GM15510 (cell line): ENCODE results near the gene CYSRT1.

ENCODE experiments used
- POLR2A ChIP-seq: IDR thresholded peaks from 3 replicates; pipeline ENCODE4 v1.6.1; 2011; ENCODE audit warnings: borderline replicate concordance; ENCODE audit not compliant: insufficient read length; ENCODE audit errors: extremely low read depth

CYSRT1 gene

DNA sequence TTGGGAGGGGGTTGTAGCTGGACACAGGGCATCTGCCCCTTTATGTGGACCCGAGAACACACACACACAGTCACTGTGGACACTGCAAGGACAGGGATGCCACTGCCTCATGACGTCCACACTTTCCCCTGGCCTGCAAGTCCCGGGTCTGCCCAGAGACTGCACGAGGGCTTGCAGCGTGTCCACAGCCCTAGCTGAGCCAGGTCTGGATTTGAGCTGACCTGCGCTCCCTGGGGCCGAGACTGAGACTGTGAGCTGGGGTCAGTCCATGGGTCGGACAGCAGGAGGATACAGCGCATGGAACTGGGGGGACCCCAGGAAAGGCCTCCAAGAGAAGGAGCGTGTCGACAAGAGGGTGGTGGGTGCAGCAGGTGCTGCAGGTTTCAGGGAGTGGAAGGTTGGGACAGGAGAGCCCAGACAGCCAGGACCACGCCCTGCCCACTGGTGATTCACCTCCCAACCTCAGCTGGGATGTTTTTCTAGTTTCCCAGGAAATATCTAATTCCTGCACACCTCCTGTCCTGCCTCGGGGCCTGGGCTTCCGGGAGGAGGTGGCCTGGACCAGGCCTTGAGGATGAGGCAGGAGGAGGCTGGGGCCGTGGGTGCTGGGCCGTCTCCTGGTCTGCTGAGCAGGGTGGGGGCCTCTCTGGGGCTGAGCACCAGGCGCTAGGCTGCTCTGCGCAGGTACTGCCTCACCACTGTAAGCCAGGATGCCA, 1.5 kb downstream of the CYSRT1 start:
- TF ChIP-seq POLR2A: no peak

DNA sequence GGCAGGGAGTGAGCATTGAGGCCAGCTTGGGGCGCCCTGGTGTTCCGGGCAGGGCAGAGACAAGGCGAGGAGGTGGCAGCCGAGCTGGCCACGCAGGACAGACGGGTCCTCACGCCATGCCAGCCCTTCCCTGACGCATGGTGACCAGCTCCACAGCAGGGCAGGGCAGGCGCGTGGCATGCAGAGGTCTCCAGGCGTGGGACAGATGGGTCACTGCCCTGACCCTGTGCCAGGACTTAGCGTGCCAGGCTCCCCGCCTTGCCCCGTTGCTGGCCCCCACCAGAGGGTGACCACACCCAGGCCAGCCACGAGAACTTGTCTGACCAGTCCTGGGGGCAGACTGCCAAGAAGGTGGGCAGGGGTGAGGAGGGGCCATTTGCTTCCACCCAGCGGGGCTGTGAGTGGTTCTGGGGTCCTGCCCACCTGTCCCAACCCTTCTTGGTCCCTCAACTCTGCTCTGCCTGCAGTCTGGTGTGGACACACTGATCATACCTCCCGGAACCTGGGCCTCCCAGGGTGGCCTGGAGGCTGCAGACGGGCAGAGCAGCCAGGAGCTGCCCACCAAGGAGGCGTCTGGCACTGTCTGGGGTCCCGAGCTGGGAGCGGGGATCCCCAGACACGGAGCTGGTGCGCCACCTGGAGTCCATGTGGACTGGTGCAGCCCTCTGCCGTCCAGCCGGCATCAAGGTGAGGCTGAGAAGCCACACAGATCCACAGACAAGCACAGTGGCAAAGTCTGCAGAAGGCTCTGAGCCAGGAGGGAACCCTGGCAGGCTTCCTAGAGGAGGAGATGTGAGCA, 2.3 kb downstream of the CYSRT1 start, which contains the start of gene RNF224:
Gene RNF224, plus strand, starts transcription at position 449 of the 799 bp plus-strand sequence. CDS start 834 bp downstream, outside the sequence.
- TF ChIP-seq POLR2A: no peak

DNA sequence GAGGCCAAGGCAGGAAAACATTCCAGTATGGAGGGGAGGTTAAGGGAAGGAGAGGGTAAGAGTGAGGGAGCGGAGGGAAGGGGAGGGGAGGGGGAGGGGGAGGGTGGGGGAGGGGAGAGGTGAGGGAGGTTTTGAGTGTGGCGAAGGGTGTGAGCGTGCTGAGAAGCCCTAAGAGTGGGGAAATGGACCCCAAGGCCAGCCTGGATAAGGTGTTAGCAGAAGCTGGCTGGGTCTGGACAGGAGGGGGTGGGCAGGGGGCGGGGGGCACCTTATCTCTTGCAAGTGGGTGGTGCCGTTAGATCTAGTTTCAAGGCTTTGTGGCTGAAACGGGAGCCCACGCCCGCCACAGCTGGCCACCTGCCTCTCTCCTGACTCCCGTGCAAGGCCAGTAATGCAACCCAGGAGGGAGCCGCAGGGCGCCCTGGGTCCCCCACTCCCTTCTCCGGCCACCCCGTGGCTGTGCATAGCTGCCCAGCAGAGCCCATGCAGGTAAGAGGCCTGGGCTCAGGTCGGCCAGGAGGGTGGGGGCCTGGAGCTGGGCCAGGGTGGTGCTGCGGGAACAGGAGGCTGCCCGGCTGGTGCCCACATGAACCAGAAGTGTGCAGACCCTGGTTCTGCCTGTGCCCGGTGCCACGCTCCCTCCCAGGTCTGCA, 3.0 kb downstream of the CYSRT1 start:
- no peak for TF ChIP-seq POLR2A

DNA sequence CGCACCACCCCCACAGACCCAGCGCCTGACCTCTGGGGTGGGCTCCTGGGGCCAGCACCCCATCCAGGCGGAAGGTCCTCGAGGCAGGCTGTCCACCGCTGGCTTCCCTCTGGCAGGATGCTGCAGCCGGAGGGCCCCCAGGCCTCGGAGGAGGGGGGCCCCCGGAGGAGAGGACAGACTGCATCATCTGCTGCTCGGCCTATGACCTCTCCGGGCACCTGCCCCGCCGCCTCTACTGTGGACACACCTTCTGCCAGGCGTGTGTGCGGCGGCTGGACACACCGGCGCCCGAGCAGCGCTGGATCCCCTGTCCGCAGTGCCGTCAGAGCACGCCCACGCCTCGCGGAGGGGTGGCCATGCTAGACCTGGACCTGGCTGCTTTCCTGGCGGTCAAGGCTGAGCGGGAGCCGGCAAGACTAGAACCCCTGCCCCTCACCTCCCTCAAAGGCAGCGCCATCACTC, 3.6 kb downstream of the CYSRT1 start:
- no peak for TF ChIP-seq POLR2A

DNA sequence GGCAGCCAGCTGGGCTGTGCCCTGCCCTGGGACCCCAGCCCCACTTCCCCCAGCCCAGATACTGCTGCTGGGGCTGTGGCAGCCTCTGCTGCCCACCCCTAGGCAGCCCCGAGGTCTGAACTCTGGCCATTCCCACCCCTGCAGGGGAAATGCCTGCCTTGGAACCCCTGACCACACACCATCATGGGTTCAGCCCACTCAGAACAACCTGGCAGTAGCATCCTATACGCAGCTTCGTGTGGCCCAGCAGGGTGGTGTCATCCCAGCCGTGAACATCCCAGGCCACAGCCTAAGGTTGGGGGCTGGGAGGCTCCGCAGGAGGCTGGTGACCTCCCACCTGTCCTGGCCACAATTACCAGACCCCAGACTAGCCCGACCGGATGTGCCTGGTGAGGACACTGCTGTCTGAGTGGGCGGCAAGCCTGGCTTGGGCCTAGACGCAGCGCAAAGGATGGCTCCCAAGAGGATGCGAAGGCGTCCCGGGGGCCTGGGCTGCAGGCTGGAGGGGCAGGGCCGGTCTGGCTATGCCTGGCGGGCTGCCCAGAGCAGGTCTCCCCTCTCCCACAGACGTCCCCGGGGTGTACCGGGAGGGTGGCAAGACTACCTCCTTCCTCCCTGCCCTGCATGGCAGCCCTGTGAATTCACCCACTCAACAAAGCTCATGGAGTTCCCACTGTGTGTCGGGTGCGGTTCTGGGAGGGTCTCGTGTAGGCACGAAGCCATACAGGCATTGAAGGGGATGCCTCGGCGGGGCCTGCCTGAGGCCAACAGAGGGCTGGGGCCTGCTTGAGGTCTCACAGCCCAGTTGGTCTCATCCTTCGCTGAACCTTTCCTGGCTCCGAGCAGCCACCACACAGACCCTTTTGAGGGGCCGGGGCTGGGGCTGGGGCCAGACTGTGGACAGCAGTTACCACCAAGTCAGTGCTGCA, 4.3 kb downstream of the CYSRT1 start:
- no peak for TF ChIP-seq POLR2A

DNA sequence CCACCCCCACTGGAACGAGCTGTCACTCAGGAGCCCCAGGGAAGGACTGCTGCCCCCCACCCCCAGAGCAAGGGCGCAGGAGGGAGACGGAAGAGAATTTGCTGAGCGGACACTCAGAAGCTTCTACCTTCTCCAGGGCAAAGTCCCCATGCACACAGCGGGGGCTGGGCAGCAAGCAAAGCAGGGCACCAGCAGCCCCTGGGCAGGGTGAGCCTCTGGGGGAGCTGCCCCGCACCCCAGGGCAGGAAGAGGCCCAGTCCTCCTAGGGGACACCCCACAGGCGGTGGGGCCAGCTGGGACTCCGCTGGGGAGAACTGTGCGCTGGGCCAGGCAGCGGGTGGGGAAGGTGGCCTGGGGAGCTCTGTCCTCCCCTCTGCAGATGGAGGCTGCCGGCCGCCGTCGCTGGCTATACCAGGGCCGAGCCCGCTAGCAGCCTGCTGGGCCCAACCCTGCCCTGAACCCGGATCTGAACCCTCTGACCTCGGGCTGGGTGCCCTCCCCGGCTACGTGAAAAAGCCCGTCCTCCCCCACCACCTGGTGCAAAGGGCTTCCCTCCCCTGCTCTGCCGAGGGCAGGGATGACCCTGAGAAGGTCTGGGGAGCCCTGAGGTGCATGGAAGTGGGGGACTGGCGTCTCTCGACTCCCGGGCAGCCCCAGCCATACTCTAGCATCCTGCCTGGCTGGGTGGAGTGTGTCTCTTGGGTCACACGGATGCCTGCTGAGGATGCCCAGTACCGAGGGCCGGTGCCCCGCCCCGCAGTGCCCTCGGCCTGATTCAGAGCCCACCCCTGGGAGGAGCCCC, 5.1 kb downstream of the CYSRT1 start:
- TF ChIP-seq POLR2A: no peak

DNA sequence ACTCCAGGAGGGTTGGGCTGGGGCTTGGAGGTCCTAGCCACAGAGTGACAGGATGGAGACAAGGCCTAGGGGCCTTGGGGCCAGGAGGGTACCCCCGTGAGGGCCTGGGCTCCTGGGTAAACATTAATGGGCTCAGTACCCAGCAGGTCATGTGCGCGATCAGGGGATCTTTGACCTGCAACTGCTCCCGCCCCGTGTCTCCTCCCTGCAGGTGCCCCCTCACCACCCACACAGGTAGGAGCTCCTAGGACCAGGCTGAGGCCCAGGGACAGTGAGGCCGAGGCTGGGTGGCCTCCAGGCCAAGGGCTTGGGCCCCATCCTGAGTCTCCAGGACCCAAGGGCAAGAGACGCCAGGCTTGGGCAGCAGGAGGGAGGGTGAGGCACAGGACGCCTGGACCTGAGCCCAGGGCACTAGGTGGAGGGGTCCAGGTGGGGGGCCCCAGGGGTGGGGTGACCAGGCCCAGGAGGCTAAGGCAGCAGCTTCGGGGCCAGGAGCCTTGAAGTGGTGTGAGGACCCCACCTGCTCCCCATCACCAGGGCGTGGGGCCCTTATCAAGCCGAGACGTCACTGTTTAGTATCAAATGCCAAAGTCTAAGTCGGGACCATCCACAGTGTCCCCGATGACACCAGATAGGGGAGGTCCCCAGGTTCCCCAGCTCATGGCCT, 5.9 kb downstream of the CYSRT1 start, which contains the start of gene SLC34A3:
Gene SLC34A3, plus strand, starts transcription at position 197 of the 667 bp plus-strand sequence. CDS start 802 bp downstream, outside the sequence.
- TF ChIP-seq POLR2A: no peak

DNA sequence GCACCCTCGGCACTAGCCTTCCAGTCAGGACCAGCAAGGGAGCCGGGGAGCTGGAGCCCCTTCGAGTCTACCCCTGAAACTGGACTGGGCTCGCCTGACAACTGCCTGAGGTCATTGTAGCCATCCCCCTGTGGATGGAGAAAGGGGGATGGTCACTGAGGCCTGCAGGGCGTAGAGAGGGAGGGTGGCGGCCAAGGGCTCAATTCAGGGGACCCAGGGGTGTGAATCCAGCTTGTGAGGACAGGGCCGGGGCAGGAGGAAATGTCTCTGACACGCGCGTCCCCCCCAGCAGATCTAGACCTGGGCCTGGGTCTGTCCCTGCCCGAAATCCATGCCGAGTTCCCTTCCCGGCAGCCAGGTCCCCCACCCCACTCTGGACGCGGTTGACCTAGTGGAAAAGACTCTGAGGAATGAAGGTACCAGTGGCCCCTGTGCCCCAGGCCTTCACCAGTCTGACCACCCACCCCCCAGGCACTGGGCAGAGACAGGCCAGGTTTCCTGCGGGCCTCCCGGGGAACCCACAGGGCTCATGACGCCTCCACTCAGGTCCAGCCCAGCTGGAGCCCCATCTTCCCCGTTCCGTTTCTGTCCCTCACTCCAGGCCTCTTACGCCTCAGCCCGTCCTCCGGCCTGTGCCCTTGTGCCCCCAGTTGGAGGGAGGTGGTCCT, 6.5 kb downstream of the CYSRT1 start:
- no peak for TF ChIP-seq POLR2A

DNA sequence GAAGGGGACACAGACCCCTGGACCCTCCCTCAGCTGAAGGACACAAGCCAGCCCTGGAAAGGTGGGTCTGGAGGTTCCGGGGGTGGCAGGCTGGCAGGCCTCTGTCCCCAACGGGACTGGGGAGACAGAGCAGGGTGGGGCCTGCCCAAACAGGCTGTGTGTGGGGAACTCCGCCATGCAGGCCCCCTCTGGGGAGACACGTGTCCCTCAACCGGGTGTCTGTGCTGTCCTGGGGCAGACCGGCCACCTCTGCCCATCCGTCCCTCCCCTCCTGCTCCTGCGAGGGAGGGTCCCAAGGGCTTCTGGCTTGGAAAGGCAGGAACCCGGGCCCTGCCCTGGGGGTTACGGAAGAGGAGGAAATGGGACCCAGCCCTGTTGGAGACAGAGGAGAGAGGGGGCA, 7.1 kb downstream of the CYSRT1 start:
- no peak for TF ChIP-seq POLR2A

DNA sequence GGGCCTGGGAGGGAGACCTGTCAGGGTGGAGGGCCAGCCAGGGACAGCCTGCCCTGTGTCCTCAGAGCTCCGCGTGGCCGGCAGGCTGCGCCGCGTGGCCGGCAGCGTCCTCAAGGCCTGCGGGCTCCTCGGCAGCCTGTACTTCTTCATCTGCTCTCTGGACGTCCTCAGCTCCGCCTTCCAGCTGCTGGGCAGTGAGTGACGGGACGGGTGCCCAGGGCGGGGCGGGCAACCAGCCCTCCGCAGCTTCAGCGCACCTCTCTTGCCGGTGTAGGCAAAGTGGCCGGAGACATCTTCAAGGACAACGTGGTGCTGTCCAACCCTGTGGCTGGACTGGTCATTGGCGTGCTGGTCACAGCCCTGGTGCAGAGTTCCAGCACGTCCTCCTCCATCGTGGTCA, 7.5 kb downstream of the CYSRT1 start:
- no peak for TF ChIP-seq POLR2A

DNA sequence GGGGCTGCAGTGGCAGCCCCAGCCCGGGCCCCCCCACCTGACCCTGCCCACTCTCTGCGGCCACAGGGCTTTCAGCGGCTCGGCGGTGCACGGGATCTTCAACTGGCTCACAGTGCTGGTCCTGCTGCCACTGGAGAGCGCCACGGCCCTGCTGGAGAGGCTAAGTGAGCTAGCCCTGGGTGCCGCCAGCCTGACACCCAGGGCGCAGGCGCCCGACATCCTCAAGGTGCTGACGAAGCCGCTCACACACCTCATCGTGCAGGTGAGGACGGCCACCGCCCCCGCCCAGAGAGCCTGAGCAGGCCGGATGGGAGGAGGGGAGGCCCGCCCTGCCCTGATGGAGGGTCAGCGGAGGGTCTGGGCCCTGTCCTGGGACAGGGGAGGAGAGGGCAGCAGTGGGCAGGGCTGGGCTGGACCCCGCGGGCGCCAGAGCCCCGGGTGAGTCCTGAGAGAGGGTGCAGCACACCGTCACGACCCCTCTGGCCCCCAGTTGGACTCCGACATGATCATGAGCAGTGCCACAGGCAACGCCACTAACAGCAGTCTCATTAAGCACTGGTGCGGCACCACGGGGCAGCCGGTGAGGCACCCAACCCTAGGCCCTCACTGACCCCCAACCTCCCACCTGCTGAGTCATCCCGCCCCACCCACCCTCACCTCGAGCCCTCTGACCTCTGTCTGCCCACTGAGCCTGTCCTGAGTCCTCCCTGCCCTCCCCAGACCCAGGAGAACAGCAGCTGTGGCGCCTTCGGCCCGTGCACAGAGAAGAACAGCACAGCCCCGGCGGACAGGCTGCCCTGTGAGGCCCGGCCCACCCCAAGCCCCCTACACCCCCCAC, 8.4 kb downstream of the CYSRT1 start:
- TF ChIP-seq POLR2A: no peak
